ENCODE measurements around the gene ACER1.
A peak's percentile ranks its signal among the peaks of the same experiment; 100 is the strongest.

ACER1 gene

DNA sequence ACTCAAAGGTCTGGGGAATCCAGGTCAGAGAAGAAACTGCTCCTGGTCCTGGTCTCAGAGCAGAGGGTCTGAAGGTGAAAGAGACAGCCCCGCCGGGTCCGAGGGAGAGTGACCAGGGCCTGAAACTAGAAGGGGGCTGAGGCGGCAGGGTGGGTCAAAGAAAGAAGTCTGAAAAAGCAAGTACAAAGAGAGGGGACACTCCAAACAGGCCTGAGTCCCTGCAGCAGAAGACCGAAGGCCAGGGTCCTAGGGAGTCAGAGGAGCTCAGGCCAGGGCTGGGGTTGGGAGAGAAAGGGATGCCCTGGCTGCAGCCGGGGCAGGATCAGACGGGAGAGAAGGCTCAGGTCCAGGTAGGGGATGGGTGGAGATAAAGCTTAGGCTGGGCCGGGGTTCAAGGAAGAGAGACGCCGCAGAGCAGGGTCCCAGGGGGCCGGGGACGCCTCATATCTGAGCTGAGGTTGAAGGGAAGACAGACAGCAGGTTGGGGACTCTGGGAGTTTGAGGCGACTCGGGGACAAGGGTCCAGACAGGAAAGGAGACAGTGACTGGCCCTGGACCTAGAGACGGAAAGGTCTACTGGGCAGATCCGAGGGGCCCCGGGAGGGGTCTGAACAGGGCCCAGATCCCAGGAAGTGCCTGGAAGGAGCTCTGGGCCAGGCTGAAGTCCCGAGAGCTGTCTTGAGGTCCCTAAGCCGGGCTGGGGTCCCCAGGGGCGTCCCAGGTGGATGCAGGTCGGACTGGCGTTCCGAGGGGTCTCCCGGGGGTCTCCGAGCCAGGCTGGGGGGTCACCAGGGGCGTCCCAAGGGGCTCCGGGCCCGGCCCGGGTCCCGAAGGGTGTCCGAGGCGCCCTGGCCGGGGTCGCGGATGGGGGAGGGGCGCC, 54.4 kb downstream of the ACER1 start:
- peaks cover 9% of the 10 kb centered on the region for H3K36me3 Mint-ChIP-seq (ENCODE audit: low read depth)
- H3K27me3 Mint-ChIP-seq (ENCODE audit: low read depth), result peaks cover 3% of the 10 kb centered on the region
- peaks cover 6% of the 10 kb centered on the region for H3K9me3 Mint-ChIP-seq
- H3K4me3 Mint-ChIP-seq, result peak overlapping the region; percentile 96 to 99 (median 97)
- H3K27ac Mint-ChIP-seq, result peak overlapping the region; percentile 89 to 94 (median 90)
- TF ChIP-seq, protein P1, sequence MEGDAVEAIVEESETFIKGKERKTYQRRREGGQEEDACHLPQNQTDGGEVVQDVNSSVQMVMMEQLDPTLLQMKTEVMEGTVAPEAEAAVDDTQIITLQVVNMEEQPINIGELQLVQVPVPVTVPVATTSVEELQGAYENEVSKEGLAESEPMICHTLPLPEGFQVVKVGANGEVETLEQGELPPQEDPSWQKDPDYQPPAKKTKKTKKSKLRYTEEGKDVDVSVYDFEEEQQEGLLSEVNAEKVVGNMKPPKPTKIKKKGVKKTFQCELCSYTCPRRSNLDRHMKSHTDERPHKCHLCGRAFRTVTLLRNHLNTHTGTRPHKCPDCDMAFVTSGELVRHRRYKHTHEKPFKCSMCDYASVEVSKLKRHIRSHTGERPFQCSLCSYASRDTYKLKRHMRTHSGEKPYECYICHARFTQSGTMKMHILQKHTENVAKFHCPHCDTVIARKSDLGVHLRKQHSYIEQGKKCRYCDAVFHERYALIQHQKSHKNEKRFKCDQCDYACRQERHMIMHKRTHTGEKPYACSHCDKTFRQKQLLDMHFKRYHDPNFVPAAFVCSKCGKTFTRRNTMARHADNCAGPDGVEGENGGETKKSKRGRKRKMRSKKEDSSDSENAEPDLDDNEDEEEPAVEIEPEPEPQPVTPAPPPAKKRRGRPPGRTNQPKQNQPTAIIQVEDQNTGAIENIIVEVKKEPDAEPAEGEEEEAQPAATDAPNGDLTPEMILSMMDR (IDR thresholded peaks at IDR 0.05; ENCODE audit: unreplicated experiment in 3 of 3), result no peak
- H3K4me1 Mint-ChIP-seq, result peaks cover 50% of the 10 kb centered on the region

DNA sequence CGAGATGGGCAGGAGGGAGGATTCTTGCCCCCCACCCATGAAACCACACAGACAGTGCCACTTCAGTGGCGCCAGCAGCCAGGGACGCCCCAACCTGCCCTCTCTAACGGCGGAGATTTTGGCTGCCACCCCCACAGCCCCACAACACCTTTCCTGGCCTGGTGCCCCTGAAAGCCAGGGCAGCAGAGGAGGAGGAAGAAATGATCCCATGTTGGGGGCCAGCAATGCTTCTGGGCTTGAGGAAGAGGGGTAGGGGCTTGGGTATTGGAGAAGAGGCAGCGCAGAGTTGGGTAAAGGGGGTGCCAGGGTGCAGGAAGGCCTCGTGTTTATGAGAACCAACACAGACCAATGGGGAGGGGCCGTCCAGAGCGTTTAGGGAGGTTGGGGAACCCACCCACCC, 55.4 kb downstream of the ACER1 start:
- Mint-ChIP-seq H3K27ac (peak overlapping the region; percentile 89 to 96 (median 94)), H3K4me3 (peak overlapping the region; percentile 96 to 99 (median 97)), H3K4me1 (peaks cover 59% of the 10 kb centered on the region), H3K9me3 (peaks cover 6% of the 10 kb centered on the region), H3K27me3 (ENCODE audit: low read depth) (peaks cover 3% of the 10 kb centered on the region), H3K36me3 (ENCODE audit: low read depth) (peaks cover 9% of the 10 kb centered on the region)
- TF ChIP-seq, protein P1 (IDR thresholded peaks at IDR 0.05; ENCODE audit: unreplicated experiment in 3 of 3), result no peak

DNA sequence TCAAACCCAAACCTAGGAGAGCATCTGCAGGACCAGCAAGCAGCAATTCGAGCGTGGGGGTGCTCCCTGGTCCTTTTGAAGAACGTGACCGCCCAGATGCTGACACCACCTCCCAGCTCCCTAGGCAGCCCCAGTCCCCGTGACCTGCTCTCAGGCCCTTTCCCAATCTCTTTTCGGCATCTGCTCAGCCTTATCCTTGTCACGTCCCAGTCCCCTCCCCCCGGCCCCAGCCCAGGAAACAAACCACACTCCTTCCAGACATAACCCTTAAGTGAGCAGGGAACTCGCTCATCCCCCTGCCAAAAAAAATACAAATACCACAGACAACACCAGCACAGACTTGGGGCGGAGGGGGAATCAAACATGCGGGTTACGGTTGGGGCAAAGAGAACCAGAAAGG, 57.0 kb downstream of the ACER1 start:
- no peaks in the 10 kb centered on the region for H3K27me3 Mint-ChIP-seq (ENCODE audit: low read depth)
- TF ChIP-seq, protein P1 (IDR thresholded peaks at IDR 0.05; ENCODE audit: unreplicated experiment in 3 of 3), result no peak
- H3K4me1 Mint-ChIP-seq, result peaks cover 75% of the 10 kb centered on the region
- H3K36me3 Mint-ChIP-seq (ENCODE audit: low read depth), result peaks cover 10% of the 10 kb centered on the region
- no peaks in the 10 kb centered on the region for H3K9me3 Mint-ChIP-seq
- peak overlapping the region; percentile 89 to 96 (median 94) for H3K27ac Mint-ChIP-seq
- H3K4me3 Mint-ChIP-seq, result peak overlapping the region; percentile 77 to 99 (median 96)

DNA sequence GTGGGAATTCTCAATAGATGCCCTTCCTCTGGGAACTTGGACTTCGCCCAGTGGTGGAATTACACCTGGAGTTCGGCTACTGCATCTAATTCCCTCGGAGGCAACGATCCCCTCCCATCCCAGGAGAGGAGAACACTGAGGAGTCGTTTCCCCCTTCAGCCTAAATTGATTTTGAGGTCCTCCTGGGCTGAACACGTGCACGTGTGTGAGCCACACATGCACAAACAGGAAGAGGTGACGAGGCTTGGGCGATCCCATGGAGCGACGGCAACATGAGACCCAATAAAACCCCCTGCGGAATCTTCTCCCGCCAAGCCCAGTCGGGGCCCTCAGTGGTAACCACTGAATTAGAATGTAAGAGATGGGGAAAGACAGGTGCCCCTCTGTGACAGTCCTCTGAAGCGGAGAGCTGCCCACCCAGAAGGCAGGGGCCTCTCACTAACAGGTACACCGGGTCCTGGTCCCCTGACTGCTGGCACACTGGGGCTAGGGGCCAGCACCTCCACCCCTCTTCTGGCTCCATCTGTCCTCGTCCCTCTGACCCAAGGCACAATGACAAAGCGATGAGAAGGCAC, 58.2 kb downstream of the ACER1 start:
- H3K9me3 Mint-ChIP-seq, result no peaks in the 10 kb centered on the region
- peaks cover 87% of the 10 kb centered on the region for H3K4me1 Mint-ChIP-seq
- H3K27ac Mint-ChIP-seq, result peak overlapping the region; percentile 88 to 96 (median 94)
- TF ChIP-seq, protein P1 (IDR thresholded peaks at IDR 0.05; ENCODE audit: unreplicated experiment in 3 of 3), result no peak
- peaks cover under 1% of the 10 kb centered on the region for H3K27me3 Mint-ChIP-seq (ENCODE audit: low read depth)
- H3K36me3 Mint-ChIP-seq (ENCODE audit: low read depth), result peaks cover 19% of the 10 kb centered on the region
- H3K4me3 Mint-ChIP-seq, result peak overlapping the region; percentile 61 to 96 (median 73)

DNA sequence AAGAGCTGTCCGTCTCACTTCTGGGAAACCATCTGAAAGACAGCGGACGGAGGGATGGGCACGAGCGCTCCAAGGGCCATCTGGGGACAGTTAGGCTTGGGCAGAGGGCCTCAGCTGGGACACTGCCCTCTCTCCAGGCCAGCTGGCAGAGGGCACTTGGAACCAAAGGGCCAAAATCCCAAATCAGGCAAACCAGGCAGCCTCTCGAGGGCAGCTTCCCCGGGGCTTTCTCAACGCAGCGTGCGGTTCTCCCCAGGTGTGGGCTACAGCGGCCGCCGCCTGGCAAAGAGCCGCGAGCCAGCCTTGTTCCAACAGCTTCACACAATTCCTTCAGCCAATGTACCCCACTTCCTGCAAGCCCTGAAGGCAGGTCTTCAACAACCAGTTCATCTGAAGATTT, 58.7 kb downstream of the ACER1 start:
- Mint-ChIP-seq H3K4me1 (peaks cover 90% of the 10 kb centered on the region), H3K4me3 (peak overlapping the region; percentile 73 to 96 (median 76)), H3K9me3 (no peaks in the 10 kb centered on the region), H3K27me3 (ENCODE audit: low read depth) (peaks cover 3% of the 10 kb centered on the region), H3K36me3 (ENCODE audit: low read depth) (peaks cover 24% of the 10 kb centered on the region), H3K27ac (peak overlapping the region; percentile 88 to 94 (median 91))
- TF ChIP-seq, protein P1 (IDR thresholded peaks at IDR 0.05; ENCODE audit: unreplicated experiment in 3 of 3), result no peak
